Activated CD4-positive, alpha-beta T cell treated with anti-CD3 and anti-CD28 coated beads for 4 hours (primary cell): ENCODE measurements around the gene TOP3A.
"Not testable (repeated sequence)": the region's sequence is repeated elsewhere in the genome, so short reads cannot be mapped to it uniquely, and the experiment has no call there.

ENCODE experiments used
- DNase-seq, 2 donors: peaks; one replicate each; pipeline ENCODE4 v3.0.0-alpha.2; 2020

Gene TOP3A

DNA sequence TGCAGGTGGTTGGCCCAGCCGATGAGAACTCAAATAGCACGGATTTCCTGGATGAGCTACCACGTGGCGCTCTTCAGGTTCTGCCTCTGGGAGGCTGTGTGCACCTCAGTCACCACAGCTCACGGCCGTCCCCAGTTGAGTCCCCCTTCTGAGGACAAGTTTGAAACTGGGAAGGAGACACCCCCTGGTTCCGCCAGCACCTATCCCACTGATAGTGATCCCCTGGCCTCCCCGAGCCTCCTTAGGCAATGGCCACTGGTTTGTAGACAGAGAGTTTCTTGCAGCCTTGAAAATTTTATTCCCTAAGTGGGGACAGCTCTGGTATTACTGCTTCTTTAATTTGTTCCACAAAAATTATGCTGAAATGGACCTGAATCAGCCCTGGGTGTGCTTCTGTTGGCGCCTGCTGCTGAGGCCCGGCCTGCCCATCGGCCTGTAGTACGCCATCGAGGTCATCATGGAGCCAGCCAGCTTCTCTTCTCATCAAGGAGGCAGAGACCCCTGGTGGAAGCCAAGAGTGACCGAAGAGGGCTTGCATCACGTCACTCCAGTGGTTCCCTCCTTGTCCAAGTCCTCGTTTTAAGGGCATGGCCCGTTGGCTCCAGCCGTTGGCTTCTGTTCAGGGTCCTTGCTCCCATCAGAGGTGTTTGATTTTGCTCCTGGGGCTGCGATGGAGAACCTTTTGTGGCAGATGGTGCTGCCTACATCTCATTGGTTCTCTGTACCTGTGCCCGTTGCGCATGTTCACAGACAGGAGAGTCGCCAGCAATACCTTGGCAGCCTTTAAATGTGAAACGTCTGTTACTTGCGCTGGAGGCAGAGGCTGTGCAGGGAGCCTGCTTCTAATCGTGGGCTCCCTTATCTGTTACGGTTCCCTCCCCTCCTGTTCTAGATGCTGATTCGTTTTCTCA, 9.6 kb upstream of the TOP3A start:
- no peak for DNase-seq

DNA sequence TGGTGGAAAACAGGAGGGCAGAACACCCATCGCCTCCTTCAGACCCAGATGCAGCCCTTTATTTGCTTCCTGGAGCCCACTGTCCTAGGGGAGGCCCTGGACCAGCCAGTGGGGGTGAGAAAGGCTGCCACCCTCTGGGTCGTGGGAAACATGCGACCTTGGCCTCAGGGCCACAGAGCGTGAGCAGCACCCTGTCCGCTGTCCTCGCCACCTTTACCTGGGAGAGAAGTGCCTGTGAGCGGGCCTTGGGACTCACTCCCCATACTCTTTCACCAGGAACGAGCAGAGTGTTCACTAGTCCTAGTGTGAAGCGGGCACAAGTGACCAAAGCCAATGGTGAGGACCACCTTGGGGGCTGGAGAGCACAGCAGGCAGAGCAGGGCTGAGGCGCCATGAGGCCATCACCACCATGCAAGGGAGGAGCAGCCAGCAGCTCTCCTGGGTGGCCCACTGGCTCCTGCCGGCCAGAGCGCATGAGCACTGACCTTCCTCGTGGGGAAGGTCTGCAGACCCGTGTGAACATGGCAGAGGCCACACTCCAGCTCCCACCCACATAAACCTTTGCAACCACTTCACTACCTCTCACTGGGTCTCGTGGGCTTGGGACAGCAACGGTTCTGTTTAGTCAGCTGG, 8.8 kb upstream of the TOP3A start:
- no peak for DNase-seq

- DNase-seq = no peak
Observed at GRCh38 chr17:18323007-18323406, 8.2 kb upstream of the TOP3A start.

DNA sequence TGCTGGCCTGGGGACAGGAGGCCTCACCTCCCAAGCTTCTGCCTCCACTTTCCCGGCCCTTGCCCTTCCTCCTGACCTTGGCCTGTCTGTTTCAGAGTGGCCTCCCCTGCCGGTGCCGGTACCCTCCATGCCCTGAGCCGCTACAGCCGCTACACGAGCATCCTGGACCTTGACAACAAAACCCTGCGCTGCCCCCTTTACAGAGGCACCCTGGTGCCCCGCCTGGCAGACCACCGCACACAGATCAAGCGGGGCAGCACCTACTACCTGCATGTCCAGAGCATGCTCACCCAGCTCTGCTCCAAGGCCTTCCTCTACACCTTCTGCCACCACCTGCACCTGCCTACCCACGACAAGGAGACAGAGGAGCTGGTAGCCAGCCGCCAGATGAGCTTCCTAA, 7.7 kb upstream of the TOP3A start:
- no peak for DNase-seq

- DNase-seq = no peak
Observed at GRCh38 chr17:18321309-18321708, 6.5 kb upstream of the TOP3A start.

DNA sequence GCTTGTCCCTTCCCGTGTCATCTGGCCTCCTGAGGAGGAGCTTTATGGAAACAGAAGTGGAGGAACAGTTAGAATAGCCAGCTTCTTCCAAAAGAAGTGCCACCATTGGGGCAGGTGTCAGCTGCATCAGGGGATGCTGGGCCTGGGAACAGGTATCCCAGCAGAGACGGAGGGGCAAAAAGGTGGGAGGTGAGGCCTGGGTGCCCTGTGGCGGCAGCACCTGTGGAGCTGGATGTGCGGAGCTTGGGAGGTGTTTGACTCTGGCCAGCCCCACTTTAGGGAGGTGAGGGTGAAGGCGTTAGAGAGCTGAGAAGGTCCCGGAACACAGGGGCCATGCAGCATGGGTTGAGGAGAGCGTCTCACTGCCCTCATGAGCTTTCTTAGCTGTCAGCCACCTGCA, 5.5 kb upstream of the TOP3A start:
- no peak for DNase-seq

- no peak for DNase-seq
Observed at GRCh38 chr17:18319604-18320256, 4.9 kb upstream of the TOP3A start.

GRCh38 chr17:18318771-18319450, 4.1 kb upstream of the TOP3A start:
- no peak for DNase-seq

GRCh38 chr17:18318117-18318516, 3.3 kb upstream of the TOP3A start:
- DNase-seq = no peak

- DNase-seq = no peak
Observed at GRCh38 chr17:18315961-18316360, 1.2 kb upstream of the TOP3A start.

GRCh38 chr17:18315562-18315922, 748 bp upstream of the TOP3A start:
- no peak for DNase-seq

GRCh38 chr17:18314059-18314730, 599 bp downstream of the TOP3A start:
- peak in 1 of 2 donors; percentile 14 for DNase-seq

DNA sequence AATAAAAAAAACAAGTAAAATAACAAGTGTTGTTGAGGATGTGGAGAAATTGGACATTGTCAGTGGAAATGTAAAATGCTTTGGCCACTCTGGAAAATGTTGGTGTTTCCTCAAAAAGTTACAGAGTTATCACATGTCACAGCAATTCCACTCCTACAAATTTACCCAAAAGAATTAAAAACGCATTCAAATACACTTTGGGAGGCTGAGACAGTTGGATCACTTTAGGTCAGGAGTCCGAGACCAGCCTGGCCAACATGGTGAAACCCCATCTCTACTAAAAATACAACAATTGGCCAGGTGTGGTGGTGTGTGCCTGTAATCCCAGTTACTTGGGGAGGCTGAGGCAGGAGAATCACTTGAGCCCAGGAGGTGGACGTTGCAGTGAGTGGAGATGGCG, 5.6 kb downstream of the TOP3A start:
- no peak for DNase-seq

DNA sequence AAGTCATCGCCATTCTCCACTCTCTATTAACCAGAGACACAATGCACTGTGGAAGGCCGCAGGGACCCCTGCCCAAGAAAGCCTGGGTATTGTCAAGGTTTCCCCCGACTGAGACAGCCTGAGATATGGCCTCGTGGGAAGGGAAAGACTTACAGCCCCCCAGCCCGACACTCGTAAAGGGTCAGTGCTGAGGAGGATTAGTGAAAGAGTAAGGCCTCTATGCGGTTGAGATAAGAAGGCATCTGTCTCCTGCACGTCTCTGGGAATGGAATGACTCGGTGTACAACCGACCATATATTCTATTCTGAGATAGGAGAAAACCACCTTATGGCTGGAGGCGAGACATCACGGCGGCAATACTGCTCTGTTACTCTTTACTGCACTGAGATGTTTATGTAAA, 11.6 kb downstream of the TOP3A start:
- not testable (repeated sequence) for DNase-seq

DNA sequence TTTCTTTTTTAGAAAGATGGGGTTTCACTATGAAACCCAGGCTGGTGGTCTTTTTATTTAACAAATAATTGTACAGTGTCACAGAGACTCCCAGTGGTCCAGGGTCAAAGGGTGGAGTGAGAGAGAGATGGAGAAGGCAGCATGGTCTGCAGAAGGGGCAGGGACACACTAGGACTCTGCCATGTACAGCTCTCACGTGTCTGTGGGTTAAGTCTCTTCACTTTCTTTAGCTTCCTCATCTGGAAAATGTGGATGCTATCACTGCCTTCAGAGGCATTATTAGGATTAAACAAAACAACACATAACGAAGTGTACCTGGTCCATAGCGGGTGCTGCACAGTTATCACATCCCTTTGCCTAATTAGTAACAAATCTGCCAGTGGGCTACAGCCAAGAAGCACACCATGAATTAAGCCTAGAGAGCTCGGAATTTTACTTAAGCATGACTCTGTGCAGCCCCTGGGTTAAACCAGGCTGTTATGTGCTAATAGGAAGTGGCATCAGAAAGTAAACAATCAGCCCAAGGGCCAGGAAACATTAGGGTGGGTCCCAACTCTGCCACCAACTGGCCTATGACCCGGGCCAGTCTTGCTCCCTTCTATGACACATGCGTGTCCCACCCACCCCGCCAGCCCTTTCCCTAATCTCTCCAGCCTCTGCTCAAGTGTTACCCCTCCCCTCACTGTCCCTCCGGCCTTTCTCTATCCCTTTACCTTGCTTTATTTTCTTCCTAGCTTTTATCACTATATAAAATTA, 13.9 kb downstream of the TOP3A start:
- DNase-seq = no peak

GRCh38 chr17:18298061-18298460, 16.7 kb downstream of the TOP3A start:
- DNase-seq = not testable (repeated sequence)

DNA sequence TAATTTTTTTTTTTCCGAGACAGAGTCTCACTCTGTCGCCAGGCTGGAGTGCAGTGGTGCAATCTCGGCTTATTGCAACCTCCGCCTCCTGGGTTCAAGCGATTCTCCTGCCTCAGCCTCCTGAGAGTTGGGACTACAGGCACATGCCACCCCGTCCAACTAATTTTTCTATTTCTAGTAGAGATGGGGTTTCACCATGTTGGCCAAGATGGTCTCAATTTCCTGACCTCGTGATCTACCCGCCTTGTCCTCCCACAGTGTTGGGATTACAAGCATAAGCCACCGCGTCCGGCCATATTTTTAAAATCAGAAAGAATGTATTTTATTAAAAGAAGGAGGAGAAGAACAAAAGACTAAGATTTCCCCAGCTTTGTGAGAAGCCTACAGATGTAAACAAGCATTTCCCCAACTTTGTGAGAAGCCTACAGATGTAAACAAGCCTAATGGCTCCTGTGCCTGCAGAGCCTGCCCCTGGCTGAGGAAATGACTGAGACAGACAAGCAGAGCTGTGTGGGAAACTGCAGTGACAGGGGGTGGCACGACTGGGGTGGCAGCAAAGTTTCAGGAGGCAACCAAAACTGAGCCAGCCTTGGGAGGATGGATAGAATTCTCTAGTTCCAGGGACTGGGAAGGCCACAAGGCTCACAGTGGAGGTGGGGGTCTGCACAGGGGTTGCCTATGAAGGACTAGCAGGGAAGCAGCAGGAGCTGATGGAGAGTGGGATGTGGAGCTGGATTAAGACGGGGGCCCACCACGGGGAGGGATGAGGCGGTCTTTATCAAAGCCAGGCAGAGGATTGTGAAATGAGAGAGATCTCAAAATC, 22.9 kb downstream of the TOP3A start:
- no peak for DNase-seq

- no peak for DNase-seq
Observed at GRCh38 chr17:18285296-18285695, 29.5 kb downstream of the TOP3A start.

DNA sequence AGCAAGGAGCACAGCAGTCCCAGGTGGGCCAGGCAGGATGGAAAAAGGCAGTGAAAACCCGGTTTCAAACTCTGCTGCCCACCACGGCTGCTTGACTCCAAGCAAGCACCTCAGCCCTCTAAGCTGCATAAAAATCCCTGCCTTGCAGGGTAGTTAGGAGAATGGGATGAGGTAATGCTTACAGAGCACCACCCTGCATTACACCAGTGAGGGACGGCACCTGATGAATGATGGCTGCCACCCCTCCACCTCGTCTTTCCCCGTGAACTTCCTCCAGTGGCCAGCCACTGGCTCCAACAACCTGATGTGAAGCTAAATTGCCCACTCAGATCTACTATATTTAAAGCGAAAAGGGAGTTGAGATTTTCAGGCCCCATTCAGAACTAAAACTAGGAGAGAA, 33.0 kb downstream of the TOP3A start:
- no peak for DNase-seq

GRCh38 chr17:18280766-18281371, 33.9 kb downstream of the TOP3A start:
- no peak for DNase-seq

- DNase-seq = no peak
Observed at GRCh38 chr17:18280249-18280648, 34.5 kb downstream of the TOP3A start.
